IPS DF 6.9 (cell line): ENCODE results near the gene GPR39.

Experiments used
- DNase-seq: peaks from one replicate; pipeline ENCODE4 v3.0.0-alpha.2; 2013; ENCODE audit warnings: low read depth, low spot score
- H3K27ac ChIP-seq: one replicate; pipeline ENCODE4 v1.5.1; 2013; ENCODE audit warnings: low read length, control low read depth
- H3K27me3 ChIP-seq: 2 replicates; pipeline ENCODE4 v1.6.1; 2013; ENCODE audit warnings: mild to moderate bottlenecking, low read length; ENCODE audit not compliant: control insufficient read depth, insufficient read depth
- H3K36me3 ChIP-seq: 2 replicates; pipeline ENCODE4 v1.6.1; 2013; ENCODE audit warnings: low read length; ENCODE audit not compliant: control insufficient read depth, insufficient read depth
- H3K4me1 ChIP-seq: 2 replicates; pipeline ENCODE4 v1.6.1; 2013; ENCODE audit warnings: low read length; ENCODE audit not compliant: control insufficient read depth, insufficient read depth
- H3K4me3 ChIP-seq: 2 replicates; pipeline ENCODE4 v1.5.1; 2013; ENCODE audit warnings: mild to moderate bottlenecking, low read length
- H3K9me3 ChIP-seq: 2 replicates; pipeline ENCODE4 v1.6.1; 2013; ENCODE audit warnings: low read length, inconsistent platforms; ENCODE audit not compliant: control insufficient read depth, insufficient read depth
- WGBS: extraction: QIAGEN DNeasy Blood & Tissue Kit; methylation state at CpG from one replicate; pipeline ENCODE4 v1.1.7; 2013; ENCODE audit warnings: mixed read lengths, missing lambda C conversion rate; ENCODE audit not compliant: insufficient read length, insufficient coverage; 5-methylcytosine and 5-hydroxymethylcytosine counted together

The GPR39 gene

DNA sequence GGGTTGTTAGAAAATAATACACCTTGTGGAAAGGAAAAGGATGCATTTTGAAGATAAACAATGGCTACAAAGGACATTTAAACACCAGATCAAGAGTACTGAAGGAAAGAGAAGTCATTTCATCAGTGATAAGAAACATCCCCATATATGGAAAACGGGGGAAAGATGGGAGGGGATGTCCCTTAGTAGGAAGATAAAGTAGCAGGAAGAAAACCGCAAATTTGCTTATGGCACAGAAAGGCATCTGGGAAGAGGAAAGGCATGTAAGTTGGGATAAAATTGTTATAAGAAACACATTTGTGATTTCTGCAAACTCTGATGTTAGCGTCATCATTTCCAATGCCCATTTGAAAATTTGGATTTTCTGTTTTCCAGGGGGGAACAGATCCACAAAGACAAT is 263.9 kb downstream of the GPR39 start:
- WGBS: no CpG with 5 or more reads among the region's 3 CpGs
- Histone ChIP-seq H3K27me3 (no peaks in the 10 kb centered on the region), H3K4me1 (no peaks in the 10 kb centered on the region), H3K4me3 (no peak overlapping the region), H3K36me3 (no peaks in the 10 kb centered on the region), H3K27ac (no peak overlapping the region), H3K9me3 (no peaks in the 10 kb centered on the region)
- DNase-seq: no peak

DNA sequence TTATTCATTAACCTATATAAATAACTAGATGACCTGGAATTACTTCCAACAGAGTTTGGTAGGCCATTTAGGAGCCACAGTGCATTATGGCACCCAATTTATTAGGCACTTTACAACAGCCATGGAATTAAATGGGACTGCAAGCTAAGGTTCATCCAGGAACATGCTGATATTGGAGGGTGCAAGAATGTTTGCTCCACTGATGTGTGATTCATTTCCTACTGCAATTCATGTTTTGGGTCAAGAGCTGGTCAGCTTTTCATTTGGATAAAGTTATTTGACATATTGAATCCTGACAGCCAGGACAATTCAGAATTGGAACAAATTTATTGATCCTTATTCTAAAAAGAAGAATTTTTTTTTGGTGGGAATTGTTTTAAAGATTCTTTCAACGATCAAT is 265.2 kb downstream of the GPR39 start:
- no peaks in the 10 kb centered on the region for H3K4me1 ChIP-seq
- WGBS: no CpG with 5 or more reads among the region's 1 CpG
- no peaks in the 10 kb centered on the region for H3K27me3 ChIP-seq
- H3K27ac ChIP-seq: no peak overlapping the region
- DNase-seq: no peak
- no peaks in the 10 kb centered on the region for H3K9me3 ChIP-seq
- H3K4me3 ChIP-seq: no peak overlapping the region
- H3K36me3 ChIP-seq: no peaks in the 10 kb centered on the region

DNA sequence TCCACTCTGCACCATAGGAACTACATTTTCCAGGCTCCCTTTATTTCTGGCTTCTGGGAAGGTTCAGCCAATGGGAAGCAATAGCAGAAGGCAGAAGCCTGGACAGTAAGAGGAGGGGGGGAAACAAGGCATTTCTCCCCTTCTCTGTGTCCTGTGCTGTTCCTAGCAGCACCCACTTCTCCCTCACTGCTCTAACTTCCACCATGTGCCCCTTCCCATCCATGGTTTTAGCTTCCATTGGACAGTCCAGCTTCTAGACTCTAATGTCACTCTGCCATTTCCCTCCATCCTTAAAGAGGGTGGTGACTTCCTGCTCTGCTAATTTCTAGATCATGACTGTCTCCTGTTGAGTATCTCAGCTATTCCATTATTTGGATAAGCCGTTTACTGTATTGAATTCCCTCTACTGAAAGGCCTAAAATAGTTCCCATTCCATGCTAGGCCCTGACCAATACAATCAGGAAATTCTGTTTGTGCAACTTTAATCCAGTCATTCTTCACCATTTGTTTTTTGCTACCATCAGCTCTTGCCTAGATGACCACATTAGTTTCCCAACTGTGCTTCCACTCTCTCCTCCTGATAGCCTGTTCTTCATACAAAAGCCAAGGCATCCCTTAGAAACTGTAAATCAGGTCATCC is 274.2 kb downstream of the GPR39 start:
- Histone ChIP-seq H3K36me3 (no peaks in the 10 kb centered on the region), H3K9me3 (no peaks in the 10 kb centered on the region), H3K27me3 (no peaks in the 10 kb centered on the region), H3K4me3 (no peak overlapping the region), H3K4me1 (no peaks in the 10 kb centered on the region), H3K27ac (no peak overlapping the region)
- WGBS: no CpG with 5 or more reads among the region's 1 CpG
- DNase-seq: no peak

DNA sequence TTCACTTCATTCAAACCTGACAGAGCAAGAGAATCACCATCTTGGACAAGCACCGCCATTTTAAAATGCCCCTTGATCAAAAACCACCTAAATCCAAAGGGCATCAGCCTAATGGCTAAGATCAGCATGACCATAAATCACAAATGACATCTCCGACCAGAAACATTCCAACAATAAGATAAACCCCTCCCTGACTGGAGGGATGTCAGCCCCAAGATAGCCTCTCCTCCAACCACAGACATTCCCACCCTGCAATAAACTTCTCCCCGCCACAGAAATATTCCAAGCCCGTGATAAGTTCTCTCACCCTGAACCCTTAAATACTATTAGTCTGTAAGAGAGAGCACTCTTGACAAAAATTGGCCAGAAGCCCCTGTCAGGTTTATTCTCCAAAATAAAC is 275.0 kb downstream of the GPR39 start:
- no peaks in the 10 kb centered on the region for H3K27me3 ChIP-seq
- no peaks in the 10 kb centered on the region for H3K36me3 ChIP-seq
- H3K9me3 ChIP-seq: no peaks in the 10 kb centered on the region
- H3K4me3 ChIP-seq: no peak overlapping the region
- H3K27ac ChIP-seq: no peak overlapping the region
- no peak for DNase-seq
- WGBS: no CpG with 5 or more reads among the region's 4 CpGs
- H3K4me1 ChIP-seq: no peaks in the 10 kb centered on the region

DNA sequence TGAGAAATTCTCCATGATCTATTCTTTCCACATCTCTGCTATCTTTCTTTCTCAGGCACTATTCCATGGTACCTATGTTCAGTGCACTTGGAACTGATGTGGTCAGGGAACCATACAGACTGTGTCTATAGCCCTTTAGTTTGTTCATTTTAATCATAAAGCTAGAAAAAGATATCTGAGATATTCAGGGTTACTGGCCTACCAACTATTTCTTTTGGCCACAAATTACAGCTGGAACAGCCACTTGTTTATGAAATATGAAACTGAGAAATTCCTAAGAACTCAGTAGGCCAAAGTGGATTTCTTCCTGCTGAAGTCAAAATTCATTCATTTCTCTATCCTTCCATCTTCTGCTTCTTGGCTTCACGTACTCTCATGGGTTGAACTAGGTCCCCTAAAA is 276.2 kb downstream of the GPR39 start:
- H3K27me3 ChIP-seq: no peaks in the 10 kb centered on the region
- WGBS: no CpG with 5 or more reads among the region's 1 CpG
- H3K4me1 ChIP-seq: no peaks in the 10 kb centered on the region
- DNase-seq: no peak
- no peaks in the 10 kb centered on the region for H3K36me3 ChIP-seq
- no peak overlapping the region for H3K4me3 ChIP-seq
- H3K9me3 ChIP-seq: no peaks in the 10 kb centered on the region
- H3K27ac ChIP-seq: no peak overlapping the region
